ENCODE data around the gene CATSPER1. TPM values are rescaled to one million over a fixed set of nuclear protein-coding genes. Genes with fewer than 3 reads are reported as not detected.

Gene CATSPER1
- 0.56 and 0.69 TPM in 2 replicates for polyA plus RNA-seq (2011; rRNA removed)
- 0.10 TPM in 1 of 2 replicates, not detected in the other for polyA minus RNA-seq (2011; rRNA and poly(A)+ RNA removed)

GRCh38 chr11:66026017-66026529 is at the start of gene CATSPER1:
TSS of gene CATSPER1 (minus strand) at chr11:66026479. CDS start at chr11:66026379, 100 bp downstream.
- H3K27me3 ChIP-seq (ENCODE audit: control insufficient read depth, insufficient read depth, low read length): no peaks in the 10 kb centered on the region
- no peak within 1 kb of the TSS for H3K4me3 ChIP-seq (ENCODE audit: low read depth, low read length)
- no peaks in the 10 kb centered on the region for H3K36me3 ChIP-seq (ENCODE audit: control insufficient read depth, insufficient read depth, low read length)
- DNase-seq (ENCODE audit: low read depth): no peak
- CTCF ChIA-PET: interaction anchor here (0.9 to 1.6 kb wide), 3 partner anchors 11 to 43 kb away, joined by 3 to 12 read pairs (median 3); no protein-coding TSS in a partner anchor
- POLR2A ChIA-PET: no interaction called here
- no peak for TF ChIP-seq CTCF (IDR thresholded peaks at IDR 0.05; ENCODE audit: insufficient read depth, low read depth, low read length)

- no peak for TF ChIP-seq CTCF (IDR thresholded peaks at IDR 0.05; ENCODE audit: insufficient read depth, low read depth, low read length)
- Histone ChIP-seq H3K36me3 (ENCODE audit: control insufficient read depth, insufficient read depth, low read length) (peaks cover 1% of the 10 kb centered on the region; the same call in 1 of the 2 replicates), H3K4me3 (ENCODE audit: low read depth, low read length) (no peak overlapping the region), H3K27me3 (ENCODE audit: control insufficient read depth, insufficient read depth, low read length) (no peaks in the 10 kb centered on the region)
- no peak for DNase-seq (ENCODE audit: low read depth)
- ChIA-PET CTCF (interaction anchor here (0.7 to 1.6 kb wide), 2 partner anchors 30 to 146 kb away, joined by 3 to 4 read pairs; no protein-coding TSS in a partner anchor), POLR2A (no interaction called here)
Observed at GRCh38 chr11:66075273-66075672, 49.0 kb upstream of the CATSPER1 start.

- ChIA-PET CTCF (interaction anchor here (1.5 to 1.6 kb wide), 2 partner anchors 51 to 147 kb away, joined by 3 read pairs; no protein-coding TSS in a partner anchor), POLR2A (no interaction called here)
- Histone ChIP-seq H3K36me3 (ENCODE audit: control insufficient read depth, insufficient read depth, low read length) (peaks cover 6% of the 10 kb centered on the region; the same call in 1 of the 2 replicates), H3K27me3 (ENCODE audit: control insufficient read depth, insufficient read depth, low read length) (no peaks in the 10 kb centered on the region), H3K4me3 (ENCODE audit: low read depth, low read length) (no peak overlapping the region)
- no peak for DNase-seq (ENCODE audit: low read depth)
- TF ChIP-seq CTCF (IDR thresholded peaks at IDR 0.05; ENCODE audit: insufficient read depth, low read depth, low read length): no peak
Observed at GRCh38 chr11:66073669-66074068, 47.4 kb upstream of the CATSPER1 start.

- no peaks in the 10 kb centered on the region for H3K27me3 ChIP-seq (ENCODE audit: control insufficient read depth, insufficient read depth, low read length)
- ChIA-PET POLR2A (no interaction called here), CTCF (no interaction called here)
- no peak overlapping the region for H3K4me3 ChIP-seq (ENCODE audit: low read depth, low read length)
- no peak for DNase-seq (ENCODE audit: low read depth)
- H3K36me3 ChIP-seq (ENCODE audit: control insufficient read depth, insufficient read depth, low read length): peaks cover 15% of the 10 kb centered on the region
- TF ChIP-seq CTCF (IDR thresholded peaks at IDR 0.05; ENCODE audit: insufficient read depth, low read depth, low read length): no peak
Observed at GRCh38 chr11:66072518-66072917, 46.2 kb upstream of the CATSPER1 start.

- Histone ChIP-seq H3K4me3 (ENCODE audit: low read depth, low read length) (peak overlapping the region; percentile 84), H3K27me3 (ENCODE audit: control insufficient read depth, insufficient read depth, low read length) (no peaks in the 10 kb centered on the region), H3K36me3 (ENCODE audit: control insufficient read depth, insufficient read depth, low read length) (peaks cover 17% of the 10 kb centered on the region)
- ChIA-PET POLR2A (no interaction called here), CTCF (interaction anchor here (1.7 to 2.2 kb wide), 2 partner anchors 9 to 27 kb away, joined by 7 to 9 read pairs; no protein-coding TSS in a partner anchor)
- no peak for TF ChIP-seq CTCF (IDR thresholded peaks at IDR 0.05; ENCODE audit: insufficient read depth, low read depth, low read length)
- no peak for DNase-seq (ENCODE audit: low read depth)
Observed at GRCh38 chr11:66072081-66072480, 45.8 kb upstream of the CATSPER1 start.

Measured in BJ (cell line).